K562 (cell line): ENCODE results near the gene AARS1. TPM values are rescaled to one million over a fixed set of nuclear protein-coding genes. Genes with fewer than 3 reads are reported as not detected.

Source experiments
- DEAF1 ChIP-seq: fragments of 450-650 bp; formaldehyde crosslinking; IDR thresholded peaks from 2 replicates; pipeline ENCODE4 v1.4.0; 2020; ENCODE audit warnings: mild to moderate bottlenecking, moderate library complexity
- ELF2 ChIP-seq: fragments of 250-450 bp; sonication (Bioruptor Pico); IDR thresholded peaks from 2 replicates; pipeline ENCODE4 v1.5.0; 2021; ENCODE audit warnings: mild to moderate bottlenecking
- ERF ChIP-seq: fragments of 450-650 bp; formaldehyde crosslinking; IDR thresholded peaks from 2 replicates; pipeline ENCODE4 v1.4.0; 2020; ENCODE audit warnings: mild to moderate bottlenecking, mixed read lengths
- HLTF ChIP-seq: fragments of 450-650 bp; IDR thresholded peaks from 2 replicates; pipeline ENCODE4 v1.6.1; 2016
- MAFG ChIP-seq: fragments of 450-650 bp; conservative IDR thresholded peaks from 2 replicates; pipeline ENCODE4 v1.6.1; 2016; ENCODE audit warnings: missing genetic modification characterization, missing compliant biosample characterization
- MLLT1 ChIP-seq, 2 experiments: fragments of 450-650 bp; IDR thresholded peaks; 2 replicates each; pipeline ENCODE4 v1.6.1; 2016
- NEUROD1 ChIP-seq: fragments of 150-350 bp; IDR thresholded peaks from 2 replicates; pipeline ENCODE4 v1.6.1; 2014; ENCODE audit warnings: borderline replicate concordance, low read length, low read depth; ENCODE audit not compliant: partially characterized antibody
- NFRKB ChIP-seq: fragments of 450-650 bp; IDR thresholded peaks from 2 replicates; pipeline ENCODE4 v1.6.1; 2016; ENCODE audit warnings: low read depth
- NFYB ChIP-seq: IDR thresholded peaks from 2 replicates; pipeline ENCODE4 v1.6.1; 2011; ENCODE audit warnings: mild to moderate bottlenecking, moderate library complexity; ENCODE audit not compliant: insufficient read length; ENCODE audit errors: extremely low read depth
- REST ChIP-seq, 2 experiments: fragments of 450-650 bp; formaldehyde crosslinking in 1 of 2; IDR thresholded peaks; 2 replicates each; pipeline versions ENCODE4 v1.4.0 to v1.6.1; 2014 to 2020; ENCODE audit warnings: mild to moderate bottlenecking in 2 of 2, borderline replicate concordance in 1 of 2, low read depth in 1 of 2
- SUPT5H ChIP-seq: fragments of 450-650 bp; IDR thresholded peaks from 2 replicates; pipeline ENCODE4 v1.6.1; 2016
- ZNF707 ChIP-seq: fragments of 250-450 bp; sonication (Bioruptor Pico); conservative IDR thresholded peaks from 2 replicates; pipeline ENCODE4 v1.8.0; 2022; ENCODE audit warnings: inconsistent platforms, mild to moderate bottlenecking, moderate library complexity
- polyA plus RNA-seq, 8 experiments: library from polyadenylated mRNA; depleted of rRNA in 4 of 8; stranded (reverse) in 5 of 8; unstranded in 3 of 8; fragments of >200 nt; fragmentation: Nextera tagmentation in 2 of 8; fragmentation: Illumina TruSeq in 1 of 8; extraction: Ambion mirVana in 2 of 8; extraction: Trizol in 1 of 8; gene quantifications; 2 replicates each; pipeline versions ENCODE4 v1.2.1 to v1.2.3, GENCODE V29; 2011 to 2014; ENCODE audit warnings: inconsistent platforms in 1 of 8, missing spikeins in 1 of 8
- total RNA-seq, 7 experiments: library from RNA; depleted of rRNA in 6 of 7; stranded (reverse); fragments of >200 nt in 6 of 7; fragmentation: Illumina TruSeq in 2 of 7; extraction: Trizol in 2 of 7; gene quantifications; 2 replicates each; pipeline versions ENCODE4 v1.2.1 to v1.2.3, GENCODE V29; 2011 to 2021; ENCODE audit warnings: low replicate concordance in 1 of 7
- TF ChIP-seq, protein P1 (sequence below): fragments of 200-800 bp; sonication (Bioruptor generic); IDR thresholded peaks from 2 replicates; pipeline ENCODE4 v1.6.1; 2017; ENCODE audit warnings: missing genetic modification characterization, missing compliant biosample characterization

AARS1 gene
- total and polyA plus RNA-seq, 9 of the 15 experiments (the other 6 are each of a cell fraction or from before 2014, with no cell fraction given) = 50.1 to 235 (median 174) TPM

DNA sequence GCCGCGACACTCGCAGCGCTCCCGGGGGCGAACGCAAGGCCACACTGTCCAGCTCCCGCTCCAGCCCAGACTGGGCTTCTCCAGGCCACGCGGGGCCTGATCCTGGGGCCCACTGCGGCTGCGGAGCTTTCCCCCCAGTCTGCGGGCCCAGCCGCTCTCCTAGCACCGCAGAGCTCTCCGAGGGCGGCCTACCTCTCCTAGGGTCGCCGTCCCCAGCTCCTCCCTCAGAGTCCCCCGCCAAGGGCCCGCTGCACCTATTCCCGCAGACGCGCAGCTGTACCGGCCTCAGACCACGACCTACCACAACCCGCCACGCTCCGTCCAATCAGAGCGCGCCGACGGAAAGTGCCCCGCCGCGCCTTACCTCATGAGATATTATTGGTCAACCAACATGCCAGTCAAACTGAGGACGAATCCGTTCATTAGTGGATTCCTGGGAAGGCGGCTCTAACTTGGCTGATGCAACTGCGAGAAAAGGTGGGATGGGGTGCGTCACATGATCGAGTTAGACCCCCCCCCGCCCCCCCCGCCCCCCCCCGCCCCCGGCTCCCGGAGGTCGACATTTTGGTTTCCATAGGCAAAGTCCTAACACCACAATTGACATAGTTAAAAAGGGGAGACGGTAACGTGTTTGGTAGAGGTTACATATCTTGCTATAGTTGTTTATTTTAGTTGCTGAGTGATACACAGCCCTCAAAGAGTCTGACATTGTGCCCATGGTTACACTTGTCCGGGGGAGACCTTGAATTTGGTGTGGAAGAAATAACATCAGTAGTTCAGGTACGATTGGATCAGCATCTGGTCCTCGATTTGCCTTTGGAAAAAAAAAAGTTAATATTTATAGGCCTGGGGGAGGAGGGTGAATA, at the start of gene AARS1 (continued):
- TF ChIP-seq REST (IDR thresholded peaks at IDR 0.05; ENCODE audit: borderline replicate concordance) (no peak), REST (CRISPR knock-in tag; IDR thresholded peaks at IDR 0.05; ENCODE audit: low read depth) (peak; percentile 88), ELF2 (CRISPR knock-in tag) (0 out of 2 replicates have a peak, but pooled peaks have one; percentile 65), ERF (CRISPR knock-in tag) (peak; percentile 97), SUPT5H (peak; percentile 99), ZNF707 (CRISPR knock-in tag) (no peak), DEAF1 (no peak), NFRKB (peak; percentile 82), HLTF (0 out of 2 replicates have a peak, but pooled peaks have one; percentile 62), NFYB (peak; percentile 94), NEUROD1 (peak; percentile 96), MAFG (tag) (no peak), MLLT1 (IDR thresholded peaks at IDR 0.05) (peak; percentile 98)
- TF ChIP-seq, protein P1, sequence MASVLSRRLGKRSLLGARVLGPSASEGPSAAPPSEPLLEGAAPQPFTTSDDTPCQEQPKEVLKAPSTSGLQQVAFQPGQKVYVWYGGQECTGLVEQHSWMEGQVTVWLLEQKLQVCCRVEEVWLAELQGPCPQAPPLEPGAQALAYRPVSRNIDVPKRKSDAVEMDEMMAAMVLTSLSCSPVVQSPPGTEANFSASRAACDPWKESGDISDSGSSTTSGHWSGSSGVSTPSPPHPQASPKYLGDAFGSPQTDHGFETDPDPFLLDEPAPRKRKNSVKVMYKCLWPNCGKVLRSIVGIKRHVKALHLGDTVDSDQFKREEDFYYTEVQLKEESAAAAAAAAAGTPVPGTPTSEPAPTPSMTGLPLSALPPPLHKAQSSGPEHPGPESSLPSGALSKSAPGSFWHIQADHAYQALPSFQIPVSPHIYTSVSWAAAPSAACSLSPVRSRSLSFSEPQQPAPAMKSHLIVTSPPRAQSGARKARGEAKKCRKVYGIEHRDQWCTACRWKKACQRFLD = peak; percentile 93
